Measurements from ENCODE around the gene THBS2.

Gene THBS2

GRCh38 chr6:169211881-169212280 lies 41.8 kb downstream of the THBS2 start:
- CTCF ChIA-PET = no interaction called here
- POLR2A ChIA-PET = no interaction called here
- DNase-seq (ENCODE audit: low read depth, low spot score) = no peak
- H3K4me3 ChIP-seq (ENCODE audit: low read depth, low read length) = no peak overlapping the region
- TF ChIP-seq CTCF (IDR thresholded peaks at IDR 0.05; ENCODE audit: insufficient read depth, low read length, missing control alignments) = no peak

GRCh38 chr6:169210611-169211010 lies 43.0 kb downstream of the THBS2 start:
- H3K4me3 ChIP-seq (ENCODE audit: low read depth, low read length) = no peak overlapping the region
- no peak for DNase-seq (ENCODE audit: low read depth, low spot score)
- no peak for TF ChIP-seq CTCF (IDR thresholded peaks at IDR 0.05; ENCODE audit: insufficient read depth, low read length, missing control alignments)
- ChIA-PET POLR2A (no interaction called here), CTCF (no interaction called here)

GRCh38 chr6:169208011-169208410 lies 45.6 kb downstream of the THBS2 start:
- ChIA-PET CTCF (no interaction called here), POLR2A (no interaction called here)
- no peak for TF ChIP-seq CTCF (IDR thresholded peaks at IDR 0.05; ENCODE audit: insufficient read depth, low read length, missing control alignments)
- no peak for DNase-seq (ENCODE audit: low read depth, low spot score)
- H3K4me3 ChIP-seq (ENCODE audit: low read depth, low read length) = no peak overlapping the region

GRCh38 chr6:169207482-169207881 lies 46.2 kb downstream of the THBS2 start:
- no peak for DNase-seq (ENCODE audit: low read depth, low spot score)
- ChIA-PET CTCF (no interaction called here), POLR2A (no interaction called here)
- no peak overlapping the region for H3K4me3 ChIP-seq (ENCODE audit: low read depth, low read length)
- TF ChIP-seq CTCF (IDR thresholded peaks at IDR 0.05; ENCODE audit: insufficient read depth, low read length, missing control alignments) = no peak

GRCh38 chr6:169205176-169206160 lies 48.2 kb downstream of the THBS2 start:
- no peak overlapping the region for H3K4me3 ChIP-seq (ENCODE audit: low read depth, low read length)
- no peak for DNase-seq (ENCODE audit: low read depth, low spot score)
- TF ChIP-seq CTCF (IDR thresholded peaks at IDR 0.05; ENCODE audit: insufficient read depth, low read length, missing control alignments) = no peak
- ChIA-PET POLR2A (no interaction called here), CTCF (no interaction called here)

- no peak for DNase-seq (ENCODE audit: low read depth, low spot score)
- no peak for TF ChIP-seq CTCF (IDR thresholded peaks at IDR 0.05; ENCODE audit: insufficient read depth, low read length, missing control alignments)
- CTCF ChIA-PET = no interaction called here
- H3K4me3 ChIP-seq (ENCODE audit: low read depth, low read length) = no peak overlapping the region
- POLR2A ChIA-PET = no interaction called here
Observed at GRCh38 chr6:169204167-169204566, 49.5 kb downstream of the THBS2 start.

All from AG04449 (cell line).